Mesendoderm (in vitro differentiated cells): Measurements from ENCODE around the gene CD247.

Source experiments
- DNase-seq: peaks from one replicate; pipeline ENCODE4 v3.0.0; 2013
- H2AK5ac ChIP-seq: 2 replicates; pipeline ENCODE4 v1.6.1; 2013; ENCODE audit warnings: low read length, inconsistent platforms
- H2BK120ac ChIP-seq: 2 replicates; pipeline ENCODE4 v1.6.1; 2013; ENCODE audit warnings: low read depth, mild to moderate bottlenecking, low read length, moderate library complexity, mixed read lengths
- H2BK15ac ChIP-seq: replicated peaks from 2 replicates; pipeline ENCODE4 v1.6.1; 2013; ENCODE audit warnings: low read depth, mild to moderate bottlenecking, moderate library complexity
- H2BK5ac ChIP-seq: 2 replicates; pipeline ENCODE4 v1.6.1; 2013; ENCODE audit warnings: low read length, inconsistent platforms
- H3K18ac ChIP-seq: 2 replicates; pipeline ENCODE4 v1.6.1; 2013; ENCODE audit warnings: mild to moderate bottlenecking, low read length, mixed read lengths
- H3K23ac ChIP-seq: one replicate; pipeline ENCODE4 v1.6.1; 2013; ENCODE audit warnings: low read length
- H3K27ac ChIP-seq: 2 replicates; pipeline ENCODE4 v1.5.1; 2013; ENCODE audit warnings: low read depth, mild to moderate bottlenecking, inconsistent platforms, low read length, moderate library complexity
- H3K27me3 ChIP-seq: 2 replicates; pipeline ENCODE4 v1.6.1; 2013; ENCODE audit warnings: low read length, control low read depth, mild to moderate bottlenecking, inconsistent platforms; ENCODE audit not compliant: insufficient read depth, poor library complexity
- H3K36me3 ChIP-seq: 2 replicates; pipeline ENCODE4 v1.6.1; 2013; ENCODE audit warnings: low read length, inconsistent platforms; ENCODE audit not compliant: control insufficient read depth, insufficient read depth
- H3K4ac ChIP-seq: one replicate; pipeline ENCODE4 v1.6.1; 2013; ENCODE audit warnings: low read depth, mild to moderate bottlenecking, low read length, moderate library complexity
- H3K4me1 ChIP-seq: 2 replicates; pipeline ENCODE4 v1.6.1; 2013; ENCODE audit warnings: low read depth, low read length, inconsistent platforms; ENCODE audit not compliant: control insufficient read depth
- H3K4me2 ChIP-seq: 2 replicates; pipeline ENCODE4 v1.6.1; 2013; ENCODE audit warnings: low read length
- H3K4me3 ChIP-seq: 2 replicates; pipeline ENCODE4 v1.5.1; 2013; ENCODE audit warnings: mild to moderate bottlenecking, low read length
- H3K56ac ChIP-seq: one replicate; pipeline ENCODE4 v1.6.1; 2013; ENCODE audit warnings: low read length
- H3K79me1 ChIP-seq: 2 replicates; pipeline ENCODE4 v1.6.1; 2013; ENCODE audit warnings: low read length, inconsistent platforms
- H3K79me2 ChIP-seq: 2 replicates; pipeline ENCODE4 v1.6.1; 2013; ENCODE audit warnings: mild to moderate bottlenecking, low read length; ENCODE audit not compliant: control insufficient read depth, insufficient read depth
- H3K9ac ChIP-seq: 2 replicates; pipeline ENCODE4 v1.6.1; 2013; ENCODE audit warnings: low read length, inconsistent platforms
- H4K5ac ChIP-seq: one replicate; pipeline ENCODE4 v1.6.1; 2013; ENCODE audit warnings: low read length
- H4K8ac ChIP-seq: one replicate; pipeline ENCODE4 v1.6.1; 2013; ENCODE audit warnings: low read depth, mild to moderate bottlenecking, control low read depth, low read length, moderate library complexity
- WGBS: extraction: QIAGEN DNeasy Blood & Tissue Kit; methylation state at CpG from one replicate; pipeline ENCODE4 v1.1.7; 2013; ENCODE audit warnings: low lambda C conversion rate, missing lambda C conversion rate; ENCODE audit not compliant: insufficient coverage; ENCODE audit errors: extremely low coverage; 5-methylcytosine and 5-hydroxymethylcytosine counted together

The CD247 gene

GRCh38 chr1:167541003-167541402 lies 22.7 kb upstream of the CD247 start:
- Histone ChIP-seq H3K18ac (no peak overlapping the region), H3K9ac (no peak overlapping the region), H4K8ac (no peak overlapping the region), H3K4me3 (no peak overlapping the region), H3K4me2 (no peak overlapping the region), H4K5ac (no peak overlapping the region), H3K4ac (no peak overlapping the region), H2BK120ac (no peak overlapping the region), H3K56ac (no peak overlapping the region), H3K36me3 (no peaks in the 10 kb centered on the region), H3K79me2 (no peaks in the 10 kb centered on the region), H3K4me1 (no peaks in the 10 kb centered on the region), H3K79me1 (no peaks in the 10 kb centered on the region), H3K27me3 (no peaks in the 10 kb centered on the region), H3K23ac (no peak overlapping the region), H2AK5ac (no peak overlapping the region), H2BK15ac (no peak overlapping the region), H3K27ac (no peak overlapping the region), H2BK5ac (no peak overlapping the region)
- no peak for DNase-seq

GRCh38 chr1:167538657-167539056 lies 20.3 kb upstream of the CD247 start:
- no peak overlapping the region for H3K4me2 ChIP-seq
- H3K79me2 ChIP-seq = no peaks in the 10 kb centered on the region
- DNase-seq = peak; percentile 83
- H3K27ac ChIP-seq = no peak overlapping the region
- H3K79me1 ChIP-seq = no peaks in the 10 kb centered on the region
- no peak overlapping the region for H3K4me3 ChIP-seq
- H4K5ac ChIP-seq = no peak overlapping the region
- H3K18ac ChIP-seq = no peak overlapping the region
- H3K4me1 ChIP-seq = no peaks in the 10 kb centered on the region
- H3K27me3 ChIP-seq = no peaks in the 10 kb centered on the region
- no peak overlapping the region for H2BK15ac ChIP-seq
- H3K23ac ChIP-seq = no peak overlapping the region
- H2AK5ac ChIP-seq = no peak overlapping the region
- H4K8ac ChIP-seq = no peak overlapping the region
- no peak overlapping the region for H2BK5ac ChIP-seq
- H3K36me3 ChIP-seq = no peaks in the 10 kb centered on the region
- H3K4ac ChIP-seq = no peak overlapping the region
- no peak overlapping the region for H2BK120ac ChIP-seq
- no CpG with 5 or more reads among the region's 5 CpGs for WGBS
- no peak overlapping the region for H3K9ac ChIP-seq
- H3K56ac ChIP-seq = no peak overlapping the region

GRCh38 chr1:167533851-167534300 lies 15.5 kb upstream of the CD247 start:
- DNase-seq = peak; percentile 81
- no peaks in the 10 kb centered on the region for H3K27me3 ChIP-seq
- H2BK120ac ChIP-seq = no peak overlapping the region
- H3K79me1 ChIP-seq = no peaks in the 10 kb centered on the region
- H3K9ac ChIP-seq = peak overlapping the region; percentile 15
- no peak overlapping the region for H2BK15ac ChIP-seq
- H2AK5ac ChIP-seq = no peak overlapping the region
- no peak overlapping the region for H3K18ac ChIP-seq
- H2BK5ac ChIP-seq = no peak overlapping the region
- no peak overlapping the region for H3K4me3 ChIP-seq
- WGBS = no CpG with 5 or more reads among the region's 8 CpGs
- no peak overlapping the region for H3K4ac ChIP-seq
- H3K23ac ChIP-seq = no peak overlapping the region
- H4K8ac ChIP-seq = no peak overlapping the region
- no peak overlapping the region for H3K4me2 ChIP-seq
- no peaks in the 10 kb centered on the region for H3K4me1 ChIP-seq
- H4K5ac ChIP-seq = no peak overlapping the region
- H3K27ac ChIP-seq = no peak overlapping the region
- peak overlapping the region; percentile 27 for H3K56ac ChIP-seq
- H3K36me3 ChIP-seq = no peaks in the 10 kb centered on the region
- no peaks in the 10 kb centered on the region for H3K79me2 ChIP-seq

GRCh38 chr1:167532964-167533824 lies 14.9 kb upstream of the CD247 start:
- Histone ChIP-seq H3K56ac (peak overlapping the region; percentile 27), H3K36me3 (no peaks in the 10 kb centered on the region), H3K4me1 (no peaks in the 10 kb centered on the region), H3K79me1 (no peaks in the 10 kb centered on the region), H3K27ac (no peak overlapping the region), H4K5ac (no peak overlapping the region), H3K23ac (no peak overlapping the region), H2BK120ac (no peak overlapping the region), H3K9ac (peak overlapping the region; percentile 15), H2BK15ac (no peak overlapping the region), H4K8ac (no peak overlapping the region), H3K18ac (no peak overlapping the region), H3K27me3 (no peaks in the 10 kb centered on the region), H3K79me2 (no peaks in the 10 kb centered on the region), H3K4me2 (no peak overlapping the region), H3K4me3 (no peak overlapping the region), H2BK5ac (no peak overlapping the region), H2AK5ac (no peak overlapping the region), H3K4ac (no peak overlapping the region)
- no peak for DNase-seq
- WGBS = no CpG with 5 or more reads among the region's 6 CpGs

- Histone ChIP-seq H3K79me1 (no peaks in the 10 kb centered on the region), H3K27ac (no peak overlapping the region), H3K4me3 (no peak overlapping the region), H3K79me2 (no peaks in the 10 kb centered on the region), H4K5ac (no peak overlapping the region), H2BK120ac (no peak overlapping the region), H3K27me3 (no peaks in the 10 kb centered on the region), H2BK5ac (no peak overlapping the region), H3K4me2 (no peak overlapping the region), H3K4ac (no peak overlapping the region), H3K18ac (no peak overlapping the region), H3K4me1 (no peaks in the 10 kb centered on the region), H4K8ac (no peak overlapping the region), H3K9ac (no peak overlapping the region), H2AK5ac (no peak overlapping the region), H3K36me3 (no peaks in the 10 kb centered on the region), H2BK15ac (no peak overlapping the region), H3K23ac (no peak overlapping the region), H3K56ac (no peak overlapping the region)
- no peak for DNase-seq
Measured at GRCh38 chr1:167532375-167532774, 14.0 kb upstream of the CD247 start.
